LNCAP (cell line): ENCODE data around the gene NOS1AP.

Source experiments
- TF ChIP-seq, protein P1 (sequence below): fragments of 450-650 bp; IDR thresholded peaks from 2 replicates; pipeline ENCODE4 v1.5.1; 2017; ENCODE audit warnings: mild to moderate bottlenecking

NOS1AP gene

DNA sequence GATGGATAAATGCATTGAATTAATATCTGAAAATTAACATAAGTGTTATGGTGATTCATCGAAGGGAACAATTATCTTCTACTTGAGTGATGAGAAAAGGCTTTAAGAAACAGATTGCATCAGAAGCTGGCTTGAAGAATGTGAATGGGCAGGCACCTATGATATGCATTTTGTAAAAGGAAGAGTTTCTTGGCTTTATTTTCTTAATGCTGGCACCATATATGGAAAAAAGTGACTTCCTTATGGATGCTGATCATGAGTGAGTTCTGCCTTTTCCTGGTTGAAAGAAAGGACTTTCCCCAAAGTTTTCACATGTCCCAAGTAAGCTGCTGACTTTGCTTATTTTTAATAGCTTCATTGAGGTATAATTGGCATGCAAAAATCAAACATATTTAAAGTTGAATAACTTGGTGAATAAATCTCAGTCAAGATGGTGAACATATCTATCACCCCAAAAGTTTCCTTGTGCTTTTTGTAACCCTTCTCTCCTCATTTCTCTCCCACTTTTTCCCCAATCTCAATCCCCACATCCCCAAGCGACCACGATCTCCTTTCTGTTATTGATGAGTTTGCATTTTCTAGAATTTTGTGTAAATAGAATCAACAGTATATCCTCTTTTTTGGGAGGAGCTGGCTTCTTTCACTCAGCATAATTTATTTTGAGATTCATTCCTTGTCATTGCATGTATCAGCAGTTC lies 233.0 kb downstream of the NOS1AP start:
- TF ChIP-seq, protein P1, sequence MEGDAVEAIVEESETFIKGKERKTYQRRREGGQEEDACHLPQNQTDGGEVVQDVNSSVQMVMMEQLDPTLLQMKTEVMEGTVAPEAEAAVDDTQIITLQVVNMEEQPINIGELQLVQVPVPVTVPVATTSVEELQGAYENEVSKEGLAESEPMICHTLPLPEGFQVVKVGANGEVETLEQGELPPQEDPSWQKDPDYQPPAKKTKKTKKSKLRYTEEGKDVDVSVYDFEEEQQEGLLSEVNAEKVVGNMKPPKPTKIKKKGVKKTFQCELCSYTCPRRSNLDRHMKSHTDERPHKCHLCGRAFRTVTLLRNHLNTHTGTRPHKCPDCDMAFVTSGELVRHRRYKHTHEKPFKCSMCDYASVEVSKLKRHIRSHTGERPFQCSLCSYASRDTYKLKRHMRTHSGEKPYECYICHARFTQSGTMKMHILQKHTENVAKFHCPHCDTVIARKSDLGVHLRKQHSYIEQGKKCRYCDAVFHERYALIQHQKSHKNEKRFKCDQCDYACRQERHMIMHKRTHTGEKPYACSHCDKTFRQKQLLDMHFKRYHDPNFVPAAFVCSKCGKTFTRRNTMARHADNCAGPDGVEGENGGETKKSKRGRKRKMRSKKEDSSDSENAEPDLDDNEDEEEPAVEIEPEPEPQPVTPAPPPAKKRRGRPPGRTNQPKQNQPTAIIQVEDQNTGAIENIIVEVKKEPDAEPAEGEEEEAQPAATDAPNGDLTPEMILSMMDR, result no peak

DNA sequence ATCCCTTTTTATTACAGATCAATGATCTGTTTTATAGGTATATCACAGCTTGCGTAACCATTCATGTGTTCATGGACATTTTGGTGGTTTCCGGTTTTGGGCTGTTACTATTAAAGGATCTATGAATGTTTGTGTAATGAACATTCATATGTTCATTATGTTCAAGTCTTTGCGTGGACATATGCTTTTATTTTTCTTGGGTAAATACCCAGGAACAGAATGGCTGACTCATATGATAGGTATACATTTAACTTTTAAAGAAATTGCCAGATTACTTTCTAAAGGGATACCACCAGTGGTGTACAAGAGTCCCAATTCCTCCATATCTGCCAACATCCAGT lies 233.5 kb downstream of the NOS1AP start:
- TF ChIP-seq, protein P1, result no peak

DNA sequence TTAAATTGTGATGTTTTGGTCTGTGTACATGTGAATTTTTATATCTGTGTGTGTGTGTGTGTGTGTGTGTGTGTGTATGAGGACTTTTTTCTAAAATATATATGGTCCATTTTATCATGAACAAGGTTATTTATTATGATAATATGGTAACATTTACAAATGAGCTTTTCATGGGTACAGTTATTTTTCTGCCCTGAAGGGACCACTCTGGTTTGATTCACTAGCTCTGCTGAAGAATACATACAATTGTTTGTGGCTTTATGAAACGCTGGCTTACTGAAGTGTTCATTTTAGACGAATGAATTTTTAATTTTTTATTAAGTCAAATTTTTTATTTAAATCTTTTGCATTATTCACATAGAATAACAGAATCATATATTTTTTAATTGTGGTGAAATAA lies 235.2 kb downstream of the NOS1AP start:
- TF ChIP-seq, protein P1, result no peak

DNA sequence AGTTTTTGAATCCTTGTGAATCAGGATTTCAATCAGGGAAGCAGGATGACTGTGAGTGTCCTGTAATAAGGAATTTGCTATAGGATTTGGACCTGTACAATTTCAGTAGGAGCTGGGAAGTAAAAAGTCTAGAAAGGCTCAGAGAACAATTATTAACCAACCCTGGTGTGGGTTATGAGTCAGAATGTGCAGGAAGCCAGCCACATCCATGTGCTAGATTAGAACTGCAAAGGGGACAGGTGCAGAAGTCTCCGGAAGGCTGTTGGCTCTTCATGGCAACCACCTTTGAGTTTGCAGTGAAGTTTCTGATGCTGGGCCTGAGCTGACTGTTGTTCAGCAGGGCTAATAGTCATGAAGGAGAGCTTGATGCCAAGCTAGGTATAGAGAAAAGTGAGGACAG lies 236.5 kb downstream of the NOS1AP start:
- TF ChIP-seq, protein P1, result no peak

DNA sequence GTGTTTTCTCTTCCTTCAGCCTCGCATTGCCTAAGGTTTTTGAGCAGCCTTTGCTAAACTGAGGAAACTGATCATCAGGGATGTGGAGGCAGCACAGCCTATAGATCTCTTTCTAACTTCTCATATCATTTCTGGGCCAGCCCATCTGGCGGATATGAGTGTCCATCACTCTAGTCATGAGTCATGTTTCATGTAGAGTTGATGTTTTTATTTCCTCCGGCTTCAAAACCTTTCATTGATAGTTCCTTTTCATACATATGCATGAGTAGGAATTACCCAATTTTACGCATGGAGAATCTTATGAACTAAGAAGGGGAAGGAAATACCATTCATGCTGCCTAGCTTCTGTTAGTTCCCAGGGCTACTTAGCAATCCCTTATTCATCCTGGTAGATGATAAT lies 240.8 kb downstream of the NOS1AP start:
- TF ChIP-seq, protein P1, result no peak

DNA sequence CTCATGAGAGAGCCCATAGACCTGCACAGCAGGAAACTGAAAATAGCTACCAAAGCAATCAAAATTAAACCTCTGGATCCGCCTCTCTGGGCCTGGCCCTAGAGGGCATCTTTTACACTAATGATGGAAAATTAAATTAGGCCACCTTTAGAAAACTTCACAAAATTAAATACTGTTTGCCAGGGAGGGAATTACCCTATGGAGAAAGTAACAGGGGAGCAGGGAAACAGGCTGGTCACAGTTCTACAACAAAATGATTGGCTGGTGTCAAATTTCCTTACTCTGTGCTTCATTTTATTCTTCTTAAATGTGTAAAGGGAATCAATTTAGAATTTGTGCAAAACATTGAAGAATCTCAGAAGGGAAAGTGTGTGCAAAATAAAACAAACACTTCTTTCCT lies 244.7 kb downstream of the NOS1AP start:
- TF ChIP-seq, protein P1, result no peak

DNA sequence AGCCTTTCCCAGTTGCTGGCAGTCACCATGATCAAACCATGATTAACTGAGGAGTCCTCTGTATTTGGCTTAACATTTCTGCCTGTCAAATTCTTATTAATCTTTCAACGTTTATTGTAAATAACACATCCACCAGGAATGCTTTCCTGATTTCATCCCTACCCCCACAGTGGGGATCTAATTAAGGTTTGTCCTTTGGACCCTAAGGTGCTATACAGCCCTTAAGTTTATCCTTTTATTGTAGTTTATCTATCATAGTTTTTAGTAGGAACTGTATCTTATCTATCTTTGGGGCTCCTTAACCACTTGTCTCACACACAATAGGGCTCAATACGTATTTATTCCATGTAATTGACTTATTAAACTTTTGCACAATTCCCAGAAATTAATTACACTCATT lies 246.2 kb downstream of the NOS1AP start:
- TF ChIP-seq, protein P1, result no peak

DNA sequence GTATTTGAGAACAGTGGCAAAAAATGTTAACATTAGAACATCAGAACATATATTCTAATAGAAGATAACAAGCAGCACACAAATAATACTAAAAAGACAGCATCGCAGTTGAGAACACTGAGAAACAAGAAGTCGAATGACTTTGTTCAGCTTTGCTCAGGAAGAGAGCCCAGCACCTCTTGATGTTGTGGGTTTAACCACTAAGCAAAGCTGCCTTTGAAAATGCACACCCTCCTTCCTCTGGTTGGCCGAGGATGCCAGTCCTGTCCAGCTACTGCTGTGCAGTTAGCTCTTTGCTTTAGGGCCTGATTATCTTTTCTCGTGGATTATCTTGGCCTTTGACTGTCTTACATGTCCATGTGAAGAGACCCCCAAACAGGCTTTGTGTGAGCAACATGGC lies 246.7 kb downstream of the NOS1AP start:
- TF ChIP-seq, protein P1, result no peak
